ENCODE results near the gene DGCR8.

The DGCR8 gene

GRCh38 chr22:20105456-20106204 lies 25.6 kb downstream of the DGCR8 start:
- no peak for DNase-seq
- Histone ChIP-seq H3K4me1 (ENCODE audit: control insufficient read depth, insufficient read depth, low read length, poor library complexity, severe bottlenecking) (peaks cover 5% of the 10 kb centered on the region), H3K4me3 (ENCODE audit: insufficient read depth, low read depth, low read length, poor library complexity, severe bottlenecking) (no peak overlapping the region), H3K9me3 (ENCODE audit: control insufficient read depth, low read length) (no peaks in the 10 kb centered on the region), H3K27ac (ENCODE audit: insufficient read depth, low read length, poor library complexity, severe bottlenecking) (peak overlapping the region; percentile 22), H3K27me3 (replicated peaks; ENCODE audit: control insufficient read depth, insufficient read depth, low read length, poor library complexity, severe bottlenecking) (no peaks in the 10 kb centered on the region), H3K36me3 (ENCODE audit: control insufficient read depth, insufficient read depth, low read length) (peaks cover 54% of the 10 kb centered on the region)

- no peak for DNase-seq
- Histone ChIP-seq H3K27me3 (replicated peaks; ENCODE audit: control insufficient read depth, insufficient read depth, low read length, poor library complexity, severe bottlenecking) (no peaks in the 10 kb centered on the region), H3K27ac (ENCODE audit: insufficient read depth, low read length, poor library complexity, severe bottlenecking) (no peak overlapping the region), H3K9me3 (ENCODE audit: control insufficient read depth, low read length) (no peaks in the 10 kb centered on the region), H3K36me3 (ENCODE audit: control insufficient read depth, insufficient read depth, low read length) (peaks cover 54% of the 10 kb centered on the region), H3K4me1 (ENCODE audit: control insufficient read depth, insufficient read depth, low read length, poor library complexity, severe bottlenecking) (no peaks in the 10 kb centered on the region), H3K4me3 (ENCODE audit: insufficient read depth, low read depth, low read length, poor library complexity, severe bottlenecking) (no peak overlapping the region)
These were observed 26.3 kb downstream of the DGCR8 start for GRCh38 chr22:20106205-20106848.

GRCh38 chr22:20106849-20107237 lies 26.8 kb downstream of the DGCR8 start:
- H3K9me3 ChIP-seq (ENCODE audit: control insufficient read depth, low read length), result no peaks in the 10 kb centered on the region
- no peak overlapping the region for H3K27ac ChIP-seq (ENCODE audit: insufficient read depth, low read length, poor library complexity, severe bottlenecking)
- no peaks in the 10 kb centered on the region for H3K27me3 ChIP-seq (replicated peaks; ENCODE audit: control insufficient read depth, insufficient read depth, low read length, poor library complexity, severe bottlenecking)
- H3K4me3 ChIP-seq (ENCODE audit: insufficient read depth, low read depth, low read length, poor library complexity, severe bottlenecking), result no peak overlapping the region
- peaks cover 54% of the 10 kb centered on the region for H3K36me3 ChIP-seq (ENCODE audit: control insufficient read depth, insufficient read depth, low read length)
- DNase-seq, result no peak
- no peaks in the 10 kb centered on the region for H3K4me1 ChIP-seq (ENCODE audit: control insufficient read depth, insufficient read depth, low read length, poor library complexity, severe bottlenecking)

GRCh38 chr22:20107471-20107901 lies 27.4 kb downstream of the DGCR8 start:
- no peaks in the 10 kb centered on the region for H3K27me3 ChIP-seq (replicated peaks; ENCODE audit: control insufficient read depth, insufficient read depth, low read length, poor library complexity, severe bottlenecking)
- no peak for DNase-seq
- H3K36me3 ChIP-seq (ENCODE audit: control insufficient read depth, insufficient read depth, low read length), result peaks cover 58% of the 10 kb centered on the region
- H3K4me1 ChIP-seq (ENCODE audit: control insufficient read depth, insufficient read depth, low read length, poor library complexity, severe bottlenecking), result no peaks in the 10 kb centered on the region
- H3K27ac ChIP-seq (ENCODE audit: insufficient read depth, low read length, poor library complexity, severe bottlenecking), result no peak overlapping the region
- H3K4me3 ChIP-seq (ENCODE audit: insufficient read depth, low read depth, low read length, poor library complexity, severe bottlenecking), result no peak overlapping the region
- H3K9me3 ChIP-seq (ENCODE audit: control insufficient read depth, low read length), result no peaks in the 10 kb centered on the region

- Histone ChIP-seq H3K4me1 (ENCODE audit: control insufficient read depth, insufficient read depth, low read length, poor library complexity, severe bottlenecking) (no peaks in the 10 kb centered on the region), H3K36me3 (ENCODE audit: control insufficient read depth, insufficient read depth, low read length) (peaks cover 65% of the 10 kb centered on the region), H3K27ac (ENCODE audit: insufficient read depth, low read length, poor library complexity, severe bottlenecking) (no peak overlapping the region), H3K4me3 (ENCODE audit: insufficient read depth, low read depth, low read length, poor library complexity, severe bottlenecking) (no peak overlapping the region), H3K9me3 (ENCODE audit: control insufficient read depth, low read length) (no peaks in the 10 kb centered on the region), H3K27me3 (replicated peaks; ENCODE audit: control insufficient read depth, insufficient read depth, low read length, poor library complexity, severe bottlenecking) (no peaks in the 10 kb centered on the region)
- no peak for DNase-seq
These were observed 28.1 kb downstream of the DGCR8 start for GRCh38 chr22:20107951-20108756.

GRCh38 chr22:20108757-20109230 lies 28.8 kb downstream of the DGCR8 start:
- no peaks in the 10 kb centered on the region for H3K27me3 ChIP-seq (replicated peaks; ENCODE audit: control insufficient read depth, insufficient read depth, low read length, poor library complexity, severe bottlenecking)
- no peak for DNase-seq
- H3K9me3 ChIP-seq (ENCODE audit: control insufficient read depth, low read length), result no peaks in the 10 kb centered on the region
- no peaks in the 10 kb centered on the region for H3K4me1 ChIP-seq (ENCODE audit: control insufficient read depth, insufficient read depth, low read length, poor library complexity, severe bottlenecking)
- H3K4me3 ChIP-seq (ENCODE audit: insufficient read depth, low read depth, low read length, poor library complexity, severe bottlenecking), result no peak overlapping the region
- peaks cover 71% of the 10 kb centered on the region for H3K36me3 ChIP-seq (ENCODE audit: control insufficient read depth, insufficient read depth, low read length)
- H3K27ac ChIP-seq (ENCODE audit: insufficient read depth, low read length, poor library complexity, severe bottlenecking), result no peak overlapping the region

GRCh38 chr22:20109411-20110358 lies 29.6 kb downstream of the DGCR8 start:
- no peak overlapping the region for H3K27ac ChIP-seq (ENCODE audit: insufficient read depth, low read length, poor library complexity, severe bottlenecking)
- H3K4me3 ChIP-seq (ENCODE audit: insufficient read depth, low read depth, low read length, poor library complexity, severe bottlenecking), result no peak overlapping the region
- peaks cover 80% of the 10 kb centered on the region for H3K36me3 ChIP-seq (ENCODE audit: control insufficient read depth, insufficient read depth, low read length)
- no peaks in the 10 kb centered on the region for H3K9me3 ChIP-seq (ENCODE audit: control insufficient read depth, low read length)
- H3K27me3 ChIP-seq (replicated peaks; ENCODE audit: control insufficient read depth, insufficient read depth, low read length, poor library complexity, severe bottlenecking), result no peaks in the 10 kb centered on the region
- no peaks in the 10 kb centered on the region for H3K4me1 ChIP-seq (ENCODE audit: control insufficient read depth, insufficient read depth, low read length, poor library complexity, severe bottlenecking)
- DNase-seq, result no peak

- Histone ChIP-seq H3K27ac (ENCODE audit: insufficient read depth, low read length, poor library complexity, severe bottlenecking) (no peak overlapping the region), H3K4me3 (ENCODE audit: insufficient read depth, low read depth, low read length, poor library complexity, severe bottlenecking) (no peak overlapping the region), H3K27me3 (replicated peaks; ENCODE audit: control insufficient read depth, insufficient read depth, low read length, poor library complexity, severe bottlenecking) (no peaks in the 10 kb centered on the region), H3K36me3 (ENCODE audit: control insufficient read depth, insufficient read depth, low read length) (peaks cover 81% of the 10 kb centered on the region), H3K9me3 (ENCODE audit: control insufficient read depth, low read length) (no peaks in the 10 kb centered on the region), H3K4me1 (ENCODE audit: control insufficient read depth, insufficient read depth, low read length, poor library complexity, severe bottlenecking) (no peaks in the 10 kb centered on the region)
- DNase-seq, result no peak
These were observed 30.4 kb downstream of the DGCR8 start for GRCh38 chr22:20110359-20110985.

Data from effector memory CD4-positive, alpha-beta T cell (primary cell).